Duodenal mucosa (tissue), 2 donors: ENCODE data around the gene AGFG1.
"Not testable (repeated sequence)": the region's sequence is repeated elsewhere in the genome, so short reads cannot be mapped to it uniquely, and the experiment has no call there.

Source experiments
- H3K27ac ChIP-seq: one replicate; pipeline ENCODE4 v1.7.0; 2013; ENCODE audit warnings: low read depth, low read length
- H3K27me3 ChIP-seq, 2 donors: one replicate each; pipeline ENCODE4 v1.7.0; 2013; ENCODE audit warnings: low read length in 2 of 2, control low read depth in 1 of 2; ENCODE audit not compliant: insufficient read depth in 2 of 2, control insufficient read depth in 1 of 2
- H3K36me3 ChIP-seq, 2 donors: one replicate each; pipeline ENCODE4 v1.7.0; 2013; ENCODE audit warnings: low read length in 2 of 2, control low read depth in 1 of 2; ENCODE audit not compliant: insufficient read depth in 2 of 2, control insufficient read depth in 1 of 2
- H3K4me1 ChIP-seq, 2 donors: one replicate each; pipeline ENCODE4 v1.7.0; 2013; ENCODE audit warnings: low read length in 2 of 2, control low read depth in 1 of 2; ENCODE audit not compliant: insufficient read depth in 2 of 2, control insufficient read depth in 1 of 2
- H3K4me3 ChIP-seq, 2 donors: one replicate each; pipeline ENCODE4 v1.7.0; 2013; ENCODE audit warnings: low read length in 2 of 2, low read depth in 1 of 2
- H3K9ac ChIP-seq, 2 donors: one replicate each; pipeline ENCODE4 v1.7.0; 2013; ENCODE audit warnings: low read length in 2 of 2, low read depth in 1 of 2
- H3K9me3 ChIP-seq, 2 donors: one replicate each; pipeline ENCODE4 v1.7.0; 2013; ENCODE audit warnings: low read length in 2 of 2, control low read depth in 1 of 2; ENCODE audit not compliant: control insufficient read depth in 1 of 2

Gene AGFG1

GRCh38 chr2:227509824-227510619 lies 38.1 kb downstream of the AGFG1 start:
- Histone ChIP-seq H3K27ac (no peak overlapping the region), H3K9ac (no peak overlapping the region), H3K4me1 (peaks cover 31 to 56% of the 10 kb centered on the region in 2 donors), H3K9me3 (no peaks in the 10 kb centered on the region), H3K27me3 (no peaks in the 10 kb centered on the region), H3K36me3 (no peaks in the 10 kb centered on the region), H3K4me3 (no peak overlapping the region)

- H3K4me3 ChIP-seq, result no peak overlapping the region
- no peak overlapping the region for H3K27ac ChIP-seq
- peaks cover 31 to 52% of the 10 kb centered on the region in 2 donors for H3K4me1 ChIP-seq
- no peaks in the 10 kb centered on the region for H3K27me3 ChIP-seq
- no peaks in the 10 kb centered on the region for H3K36me3 ChIP-seq
- H3K9ac ChIP-seq, result no peak overlapping the region
- no peaks in the 10 kb centered on the region for H3K9me3 ChIP-seq
Measured at GRCh38 chr2:227510620-227510958, 38.6 kb downstream of the AGFG1 start.

- Histone ChIP-seq H3K27ac (no peak overlapping the region), H3K36me3 (no peaks in the 10 kb centered on the region), H3K9me3 (no peaks in the 10 kb centered on the region), H3K9ac (no peak overlapping the region), H3K27me3 (no peaks in the 10 kb centered on the region), H3K4me3 (no peak overlapping the region), H3K4me1 (peaks cover 25 to 46% of the 10 kb centered on the region in 2 donors)
Measured at GRCh38 chr2:227511239-227511930, 39.4 kb downstream of the AGFG1 start.

- Histone ChIP-seq H3K4me3 (no peak overlapping the region), H3K27me3 (no peaks in the 10 kb centered on the region), H3K4me1 (peaks cover 20 to 42% of the 10 kb centered on the region in 2 donors), H3K9me3 (no peaks in the 10 kb centered on the region), H3K36me3 (no peaks in the 10 kb centered on the region), H3K27ac (no peak overlapping the region), H3K9ac (no peak overlapping the region)
Measured at GRCh38 chr2:227511955-227512354, 40.0 kb downstream of the AGFG1 start.

GRCh38 chr2:227513113-227513512 lies 41.2 kb downstream of the AGFG1 start:
- H3K27ac ChIP-seq, result no peak overlapping the region
- H3K4me3 ChIP-seq, result no peak overlapping the region
- no peak overlapping the region for H3K9ac ChIP-seq
- H3K9me3 ChIP-seq, result no peaks in the 10 kb centered on the region
- no peaks in the 10 kb centered on the region for H3K36me3 ChIP-seq
- H3K4me1 ChIP-seq, result peaks cover 17 to 43% of the 10 kb centered on the region in 2 donors
- H3K27me3 ChIP-seq, result no peaks in the 10 kb centered on the region

- Histone ChIP-seq H3K27ac (no peak overlapping the region), H3K4me3 (no peak overlapping the region), H3K36me3 (peaks cover 0 to 5% of the 10 kb centered on the region in 2 donors), H3K9me3 (no peaks in the 10 kb centered on the region), H3K27me3 (no peaks in the 10 kb centered on the region), H3K4me1 (peaks cover 7 to 21% of the 10 kb centered on the region in 2 donors), H3K9ac (no peak overlapping the region)
Measured at GRCh38 chr2:227515742-227516141, 43.8 kb downstream of the AGFG1 start.

- Histone ChIP-seq H3K9ac (no peak overlapping the region), H3K4me3 (no peak overlapping the region), H3K27ac (no peak overlapping the region), H3K27me3 (no peaks in the 10 kb centered on the region), H3K36me3 (peaks cover 0 to 18% of the 10 kb centered on the region in 2 donors), H3K9me3 (no peaks in the 10 kb centered on the region), H3K4me1 (peaks cover 0 to 14% of the 10 kb centered on the region in 2 donors)
Measured at GRCh38 chr2:227517724-227518123, 45.8 kb downstream of the AGFG1 start.

- H3K9ac ChIP-seq, H3K4me3 ChIP-seq, H3K27me3 ChIP-seq, H3K4me1 ChIP-seq, H3K27ac ChIP-seq, H3K9me3 ChIP-seq: not testable (repeated sequence)
- H3K36me3 ChIP-seq, result peaks cover 0 to 18% of the 10 kb centered on the region in 2 donors
Measured at GRCh38 chr2:227518278-227518865, 46.4 kb downstream of the AGFG1 start.

GRCh38 chr2:227521178-227521577 lies 49.2 kb downstream of the AGFG1 start:
- not testable (repeated sequence) for H3K4me1 ChIP-seq, H3K27ac ChIP-seq, H3K9me3 ChIP-seq, H3K9ac ChIP-seq, H3K27me3 ChIP-seq, H3K4me3 ChIP-seq
- peaks cover 16 to 44% of the 10 kb centered on the region in 2 donors for H3K36me3 ChIP-seq

GRCh38 chr2:227524665-227525064 lies 52.7 kb downstream of the AGFG1 start:
- Histone ChIP-seq H3K9ac (no peak overlapping the region), H3K4me3 (no peak overlapping the region)

More at GRCh38 chr2:227524665-227525064, 52.7 kb downstream of the AGFG1 start:
- Histone ChIP-seq H3K27ac (no peak overlapping the region), H3K4me1 (no peaks in the 10 kb centered on the region), H3K27me3 (no peaks in the 10 kb centered on the region), H3K36me3 (peaks cover 22 to 60% of the 10 kb centered on the region in 2 donors), H3K9me3 (no peaks in the 10 kb centered on the region)
